Measurements from ENCODE around the gene PSMD13.

PSMD13 gene

DNA sequence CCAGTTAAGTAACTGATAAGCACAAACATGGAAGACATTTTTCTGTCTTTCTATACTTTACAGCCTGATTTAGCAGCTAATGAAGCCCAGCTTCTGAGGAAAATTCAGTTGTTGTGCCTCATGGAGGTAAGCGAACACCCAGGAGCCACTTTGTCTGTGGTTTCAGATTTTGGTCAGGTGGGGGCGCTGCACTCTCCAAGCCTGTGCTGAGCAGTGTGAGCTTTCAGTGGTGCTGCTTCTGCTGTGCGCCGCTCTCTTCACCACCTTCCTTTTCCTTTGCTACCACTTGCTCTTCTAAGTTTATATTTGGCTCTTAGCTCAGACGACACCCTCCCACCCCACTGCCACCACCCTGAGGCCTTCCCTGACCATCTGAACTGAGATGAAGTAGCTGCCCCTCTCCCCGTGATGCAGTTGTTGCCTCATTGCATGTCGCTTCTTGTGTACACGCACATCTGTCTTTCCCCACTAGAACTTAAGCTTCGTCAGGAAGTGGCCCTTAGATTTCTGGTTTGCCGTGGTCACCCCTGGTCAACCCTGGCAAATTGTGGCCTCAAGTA, 14.0 kb downstream of the PSMD13 start:
- peak; percentile 81 to 86 for DNase-seq

DNA sequence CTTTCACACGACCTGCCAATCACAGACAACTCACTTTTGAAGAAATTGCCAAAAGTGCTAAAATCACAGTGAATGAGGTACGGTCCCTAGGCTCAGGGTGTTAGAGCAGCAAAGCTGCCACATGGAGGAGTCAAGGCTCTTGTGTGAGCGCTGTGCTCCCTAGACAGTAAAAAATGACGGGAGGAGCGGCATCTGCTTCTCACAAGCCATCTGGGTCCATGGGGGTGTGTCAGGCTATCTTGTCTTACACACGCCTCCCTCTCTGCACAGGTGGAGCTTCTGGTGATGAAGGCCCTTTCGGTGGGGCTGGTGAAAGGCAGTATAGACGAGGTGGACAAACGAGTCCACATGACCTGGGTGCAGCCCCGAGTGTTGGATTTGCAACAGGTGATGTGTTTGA, 14.8 kb downstream of the PSMD13 start:
- DNase-seq: no peak

DNA sequence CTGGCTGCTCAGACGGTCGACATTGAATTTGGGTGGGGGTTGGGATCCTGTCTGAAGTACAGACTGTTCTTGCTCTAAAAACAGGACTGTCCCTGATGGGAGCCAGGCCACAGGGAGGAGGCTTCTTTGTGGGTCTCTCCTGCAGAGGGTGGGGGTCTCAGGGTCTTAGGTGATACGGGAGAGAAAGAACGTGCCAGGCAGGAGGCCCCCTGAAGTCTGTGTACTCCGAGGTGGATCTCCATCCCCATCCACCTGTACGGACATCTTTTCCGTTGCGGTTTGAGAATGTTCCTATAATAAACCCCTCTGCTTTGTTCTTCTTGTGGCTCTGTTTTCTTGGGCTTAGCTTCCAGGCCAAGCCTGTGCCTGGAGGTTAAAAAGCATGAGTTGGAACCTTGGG, 15.9 kb downstream of the PSMD13 start:
- DNase-seq: no peak

DNA sequence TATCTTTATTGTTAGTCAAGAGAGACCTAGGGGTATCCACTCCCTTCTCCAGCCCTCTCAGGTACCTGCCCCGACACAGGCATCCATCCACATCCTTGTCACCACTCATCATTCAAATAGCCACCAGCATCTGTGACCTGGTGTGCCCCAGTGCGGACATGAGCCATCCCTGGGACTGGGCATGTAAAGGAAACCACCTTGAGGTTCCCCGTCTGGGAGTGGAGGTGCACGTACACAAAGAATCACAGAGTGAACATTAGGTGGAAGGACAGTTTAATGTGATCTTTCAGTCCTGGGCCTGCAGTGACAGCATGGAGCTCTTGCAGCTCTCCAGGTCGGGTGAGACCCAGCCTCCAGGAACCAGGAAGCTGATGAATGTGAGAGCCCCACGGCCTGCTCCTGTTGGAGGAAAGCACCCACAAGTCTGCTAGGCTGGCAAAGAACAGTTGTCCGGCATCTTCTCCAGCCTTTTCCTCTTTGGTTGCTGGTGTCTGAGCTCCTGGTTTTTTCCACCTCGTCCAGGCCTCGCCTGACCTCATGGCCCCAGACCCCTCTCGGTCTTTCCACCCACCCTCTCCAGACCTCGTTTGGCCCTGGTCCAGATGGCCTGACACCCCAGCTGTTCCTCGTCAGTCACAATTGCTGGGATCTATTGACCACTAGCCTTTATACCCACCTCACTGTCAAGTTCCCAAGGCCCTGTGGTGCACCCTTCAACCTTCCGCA, 16.5 kb downstream of the PSMD13 start:
- DNase-seq: no peak

DNA sequence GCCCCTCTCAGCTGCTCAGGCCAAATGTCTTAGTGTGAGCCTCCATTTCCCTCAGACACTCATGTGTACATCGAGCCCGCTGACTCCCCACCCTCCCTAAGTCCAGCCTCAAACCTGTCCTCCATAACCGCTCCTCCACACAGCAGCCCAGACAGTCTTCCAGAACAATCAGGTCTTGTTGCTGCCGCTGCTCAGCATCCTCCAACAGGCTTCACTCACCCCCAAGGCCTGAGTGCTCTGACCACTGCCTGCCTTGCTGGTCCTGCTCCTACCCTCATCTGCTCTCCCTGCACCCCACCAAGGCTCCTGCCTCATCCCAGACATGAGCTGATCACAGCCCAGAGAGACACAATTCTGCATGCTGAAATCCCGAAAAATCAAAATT, 17.1 kb downstream of the PSMD13 start:
- DNase-seq: no peak

DNA sequence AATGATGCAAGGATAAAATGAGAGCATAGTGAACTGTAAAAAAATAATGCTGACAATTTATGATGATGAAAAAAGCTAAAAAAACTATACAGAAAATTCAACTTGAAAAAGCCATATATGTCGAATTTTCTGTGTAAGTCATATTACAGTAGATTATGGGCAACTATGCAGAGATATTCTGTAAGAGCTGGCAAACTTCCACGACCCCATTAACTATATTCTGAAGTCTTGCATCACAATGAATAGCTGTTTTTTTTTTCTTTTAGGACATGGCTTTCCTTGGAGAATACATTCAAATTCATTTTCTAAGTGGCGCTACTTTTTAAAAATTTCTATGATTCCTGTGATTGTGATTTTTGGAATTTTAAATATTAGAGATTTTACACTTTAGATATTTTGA, 18.4 kb downstream of the PSMD13 start:
- DNase-seq: no peak

DNA sequence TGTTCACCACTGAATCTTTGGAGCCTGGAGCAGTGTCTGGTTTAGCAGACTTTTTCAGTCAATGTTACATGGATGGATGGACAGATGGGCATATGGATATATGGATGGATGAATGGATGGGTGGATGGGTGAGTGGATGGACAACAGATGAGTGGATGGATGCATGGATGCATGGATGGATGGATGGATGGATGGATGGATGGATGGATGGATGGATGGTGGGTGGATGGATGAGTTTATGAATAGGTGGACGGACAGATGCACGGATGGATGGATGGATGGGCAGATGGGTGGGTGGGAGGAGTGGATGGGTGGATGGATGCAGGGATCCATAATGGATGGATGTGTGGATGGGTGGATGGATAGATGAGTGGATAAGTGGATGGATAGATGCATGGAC, 19.0 kb downstream of the PSMD13 start:
- DNase-seq: no peak

DNA sequence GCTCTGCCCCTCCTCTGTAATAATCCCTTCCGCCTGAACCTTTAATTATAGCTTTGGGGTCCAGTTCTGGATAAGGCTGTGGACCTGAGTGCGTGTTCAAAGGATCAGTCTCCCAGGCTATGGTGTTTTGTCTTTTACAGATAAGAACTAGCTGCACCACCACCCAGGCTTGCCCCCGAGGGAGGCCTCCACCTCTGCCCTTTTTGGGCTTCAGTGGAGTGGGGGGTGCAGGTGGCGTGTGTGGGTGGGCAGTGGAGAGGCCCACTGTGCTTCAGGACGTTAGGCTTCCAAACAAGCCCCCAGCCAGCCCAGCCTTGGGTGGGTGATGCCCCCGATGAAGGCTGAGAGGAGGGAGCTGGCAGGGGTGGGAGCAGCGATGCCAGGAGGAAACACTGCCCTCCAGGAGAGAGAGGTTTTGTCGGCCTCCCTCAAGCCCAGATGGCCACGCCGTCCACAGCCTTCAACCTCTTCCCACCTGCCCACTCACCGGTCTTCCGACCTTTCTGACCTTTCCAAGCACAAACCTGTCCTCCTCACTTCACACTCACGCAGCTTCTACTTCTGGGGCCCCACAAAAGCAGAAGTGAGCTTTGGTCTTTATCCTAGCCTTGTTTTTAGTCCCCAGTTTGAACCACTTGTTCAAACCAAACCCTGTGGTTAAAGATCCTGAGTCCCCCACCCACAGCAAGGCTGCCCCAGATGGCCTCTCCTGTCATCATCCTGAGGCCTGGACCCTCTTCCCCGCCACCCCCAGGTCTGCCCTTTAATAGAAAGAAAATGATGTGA, 20.4 kb downstream of the PSMD13 start:
- no peak for DNase-seq

DNA sequence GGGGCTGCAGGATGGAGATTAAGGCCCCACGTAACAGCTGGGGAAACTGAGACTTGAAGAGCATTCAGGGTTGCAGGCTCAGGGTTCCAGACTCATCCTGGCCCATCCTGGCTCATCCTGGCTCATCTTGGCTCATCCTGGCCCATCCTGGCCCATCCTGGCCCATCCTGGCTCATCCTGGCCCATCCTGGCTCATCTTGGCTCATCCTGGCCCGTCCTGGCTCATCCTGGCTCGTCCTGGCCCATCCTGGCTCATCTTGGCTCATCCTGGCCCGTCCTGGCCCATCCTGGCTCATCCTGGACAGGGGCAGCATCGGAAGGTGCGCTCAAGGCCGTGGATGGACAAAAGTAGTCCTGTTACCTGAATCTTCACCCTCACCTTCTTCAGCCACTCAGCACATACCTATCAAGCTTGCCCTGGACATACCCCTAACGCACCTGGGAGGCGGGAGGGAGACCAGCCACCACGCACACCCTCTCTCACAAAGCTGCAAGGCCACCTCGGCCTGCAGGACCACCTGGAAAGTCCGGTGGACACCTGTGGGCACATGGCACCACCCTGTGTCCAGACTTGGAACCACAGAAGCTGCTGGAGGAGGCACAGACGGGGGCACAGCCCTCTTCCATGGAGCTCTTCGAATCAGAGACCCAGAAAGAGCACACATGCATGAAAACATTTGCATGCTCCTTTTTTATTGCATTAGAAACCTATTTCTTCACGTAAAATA, 21.2 kb downstream of the PSMD13 start:
- DNase-seq: no peak

DNA sequence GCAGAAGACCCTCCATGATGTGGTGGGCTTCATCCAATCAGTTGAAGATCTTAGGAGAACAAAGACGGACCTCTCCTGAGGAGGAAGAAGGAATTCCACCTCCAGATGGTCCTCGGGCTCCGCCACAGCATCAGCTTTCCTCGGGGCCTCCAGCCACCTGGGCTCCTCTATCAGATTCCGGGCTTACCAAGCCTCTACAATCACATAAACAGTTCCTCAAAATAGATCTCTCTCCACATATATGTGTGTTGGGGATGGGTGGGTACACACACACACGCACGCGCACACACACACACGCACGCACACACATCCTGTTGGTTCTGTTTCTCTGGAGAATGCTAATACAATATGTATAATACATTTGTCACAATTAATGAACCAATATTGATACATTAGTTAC, 22.6 kb downstream of the PSMD13 start:
- no peak for DNase-seq

DNA sequence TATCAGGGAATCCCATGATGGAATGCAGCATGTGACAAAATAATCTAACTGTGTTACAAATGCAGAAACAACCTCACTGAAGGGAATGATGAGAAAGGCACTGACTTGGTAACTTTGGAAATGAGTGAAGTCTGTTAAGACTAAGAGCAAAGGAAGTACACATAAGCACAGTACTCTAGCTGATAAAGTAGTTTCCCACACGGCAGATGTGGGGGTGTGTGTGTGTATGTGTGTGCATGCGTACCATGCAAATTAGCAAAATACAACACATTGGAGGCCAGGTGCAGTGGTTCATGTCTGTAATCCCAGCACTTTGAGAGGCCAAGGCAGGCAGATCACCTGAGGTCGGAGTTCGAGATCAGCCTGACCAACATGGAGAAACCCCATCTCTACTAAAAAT, 24.8 kb downstream of the PSMD13 start:
- no peak for DNase-seq

DNA sequence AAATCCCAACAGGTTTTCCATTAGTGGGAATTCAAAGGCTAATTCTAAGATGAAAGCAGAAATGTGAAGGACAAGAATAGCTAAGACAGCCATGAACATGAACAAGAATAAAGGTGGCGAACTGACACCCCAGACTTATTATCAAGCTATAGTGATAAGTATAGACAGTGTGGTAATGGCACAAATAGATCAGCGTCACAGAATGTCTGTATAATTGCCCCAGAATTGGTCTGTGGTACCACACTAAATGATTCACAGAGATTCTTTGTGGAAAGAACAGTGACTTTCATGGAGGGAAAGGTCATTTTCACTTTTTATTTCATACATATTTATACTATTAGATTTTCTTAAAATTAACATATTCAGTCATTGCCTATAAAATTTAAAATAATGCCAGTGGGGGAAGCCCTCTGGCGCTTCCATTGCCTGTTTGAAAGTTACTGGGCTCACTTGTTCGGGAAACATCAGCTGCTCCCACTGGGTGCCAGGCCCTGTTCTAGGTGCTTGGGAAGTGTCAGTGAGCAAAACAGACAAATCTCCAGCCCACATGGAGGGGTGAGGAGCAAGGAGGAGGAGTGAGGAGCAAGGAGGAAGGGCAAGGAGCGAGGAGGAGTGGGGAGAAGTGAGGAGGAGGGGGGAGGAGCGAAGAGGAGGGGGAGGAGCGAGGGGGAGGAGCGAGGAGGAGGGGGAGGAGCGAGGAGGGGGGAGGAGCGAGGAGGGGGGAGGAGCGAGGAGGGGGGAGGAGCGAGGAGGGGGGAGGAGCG, 30.1 kb downstream of the PSMD13 start:
- DNase-seq: peak; percentile 44 to 51

DNA sequence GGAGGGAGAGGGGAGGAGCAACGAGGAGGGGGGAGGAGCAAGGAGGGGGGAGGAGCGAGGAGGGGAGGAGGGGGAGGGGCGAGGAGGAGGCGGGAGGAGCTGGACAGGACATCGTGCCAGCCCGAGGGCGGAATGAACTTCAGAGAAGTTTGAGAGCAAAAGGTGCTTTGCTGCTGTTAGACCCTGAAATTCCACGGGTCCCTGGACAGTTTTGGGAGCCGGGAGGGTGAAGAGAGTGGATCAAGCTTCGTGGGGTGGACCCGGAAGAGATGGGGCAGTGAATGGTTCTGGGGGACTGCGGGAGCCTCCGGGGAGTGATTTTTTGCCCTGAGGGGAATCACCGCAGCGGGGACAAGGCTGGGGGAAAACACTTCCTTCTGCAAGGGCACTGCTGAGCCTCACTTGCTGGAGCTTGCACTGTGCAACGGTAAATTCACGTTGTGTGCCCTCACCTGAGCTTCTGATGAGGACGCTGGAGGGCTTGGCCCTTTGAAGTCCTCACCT, 30.8 kb downstream of the PSMD13 start:
- DNase-seq: peak; percentile 55 to 67

DNA sequence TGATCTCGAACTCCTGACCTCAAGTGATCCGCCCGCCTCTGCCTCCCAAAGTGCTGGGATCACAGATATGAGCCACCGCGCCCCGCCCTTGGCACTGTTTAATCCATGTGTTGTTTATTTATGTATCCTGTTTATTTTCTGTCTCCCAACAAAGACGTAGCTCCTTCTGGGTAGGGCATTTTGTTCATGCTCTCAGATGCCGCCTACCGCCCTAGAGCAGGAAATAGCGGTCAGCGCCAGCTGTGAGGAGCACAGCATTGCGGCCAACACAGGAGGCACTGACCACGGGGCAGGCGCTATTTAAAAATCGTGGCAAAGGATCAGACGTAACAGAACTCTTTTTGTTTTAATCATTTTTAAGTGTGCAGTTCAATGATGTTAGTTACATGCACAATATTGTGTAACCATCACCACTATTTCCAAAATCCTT, 32.0 kb downstream of the PSMD13 start:
- peak; percentile 39 to 51 for DNase-seq

DNA sequence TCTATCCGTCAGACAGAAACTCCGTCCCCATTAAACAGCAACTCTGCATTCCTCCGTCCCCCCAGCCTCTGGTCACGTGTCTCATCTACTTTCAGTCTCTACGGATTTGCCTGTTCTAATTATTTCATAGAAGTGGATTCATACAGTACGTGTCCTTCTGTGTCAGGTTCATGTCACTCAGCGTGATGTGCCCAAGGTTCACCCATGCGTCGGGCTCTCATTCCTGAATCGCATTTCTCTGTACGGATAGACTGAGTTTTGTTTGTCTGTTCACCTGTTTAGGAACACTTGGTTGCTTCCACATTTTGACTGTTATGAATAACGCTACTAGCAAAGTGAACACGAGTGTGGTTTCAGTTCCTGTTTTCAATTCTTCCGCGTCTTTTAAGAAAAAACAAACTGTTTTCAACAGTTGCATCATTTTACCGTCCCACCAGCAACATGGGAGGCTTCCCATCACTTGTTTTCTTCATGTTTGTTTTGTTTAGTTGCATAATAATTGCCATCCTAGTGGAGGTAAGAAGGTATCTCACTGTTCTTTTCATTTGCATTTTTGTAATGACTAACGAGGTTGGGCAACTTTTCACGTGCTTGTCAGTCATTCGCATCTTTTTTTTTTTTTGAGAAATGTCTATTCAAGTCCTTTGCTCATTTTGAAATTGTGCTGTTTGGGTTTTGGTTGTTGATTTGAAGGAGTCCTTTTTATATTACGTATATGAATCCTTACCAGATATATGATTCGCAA, 32.5 kb downstream of the PSMD13 start:
- DNase-seq: peak; percentile 45 to 63

DNA sequence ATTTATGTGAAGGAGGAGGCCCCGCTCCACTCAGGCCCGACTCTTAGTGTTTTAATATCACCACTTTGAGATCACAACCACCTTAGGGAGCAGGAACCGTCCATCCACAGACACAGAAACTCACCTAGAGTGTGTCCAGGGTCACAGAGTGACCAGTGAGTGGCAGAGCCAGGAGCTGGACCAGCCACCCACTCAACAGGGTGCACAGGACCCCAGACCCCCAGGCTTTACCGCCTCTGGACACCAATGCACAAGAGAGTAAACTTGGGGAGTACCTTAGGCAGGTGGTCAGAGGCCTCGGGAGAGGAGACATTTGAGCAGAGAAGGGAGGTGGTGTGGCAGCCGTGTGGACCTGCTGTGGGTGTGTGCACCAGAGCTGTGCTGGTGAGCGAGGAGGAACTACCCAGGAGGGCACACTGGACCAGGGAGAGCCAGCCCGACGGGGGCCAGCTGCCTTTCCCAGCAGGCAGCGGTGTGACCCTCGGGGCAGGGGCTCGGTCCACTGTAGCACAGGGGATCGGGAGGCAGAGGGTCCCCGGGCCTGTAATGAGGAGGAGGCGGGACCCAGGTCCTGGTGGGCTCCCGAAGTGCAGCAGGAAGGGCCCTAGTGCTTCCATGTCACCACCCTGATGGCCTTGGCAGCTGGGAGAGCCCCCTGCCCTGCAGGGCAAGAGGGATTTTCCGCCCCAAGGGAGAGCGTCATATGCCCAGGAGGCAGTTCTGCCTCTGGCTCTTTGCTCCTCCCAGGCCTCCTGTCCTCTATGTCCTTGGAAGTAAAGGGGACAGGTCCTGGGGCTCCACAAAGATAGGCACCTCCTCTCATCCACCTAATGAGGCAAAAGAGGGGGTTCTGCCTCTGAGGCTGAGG, 33.9 kb downstream of the PSMD13 start:
- DNase-seq: no peak

DNA sequence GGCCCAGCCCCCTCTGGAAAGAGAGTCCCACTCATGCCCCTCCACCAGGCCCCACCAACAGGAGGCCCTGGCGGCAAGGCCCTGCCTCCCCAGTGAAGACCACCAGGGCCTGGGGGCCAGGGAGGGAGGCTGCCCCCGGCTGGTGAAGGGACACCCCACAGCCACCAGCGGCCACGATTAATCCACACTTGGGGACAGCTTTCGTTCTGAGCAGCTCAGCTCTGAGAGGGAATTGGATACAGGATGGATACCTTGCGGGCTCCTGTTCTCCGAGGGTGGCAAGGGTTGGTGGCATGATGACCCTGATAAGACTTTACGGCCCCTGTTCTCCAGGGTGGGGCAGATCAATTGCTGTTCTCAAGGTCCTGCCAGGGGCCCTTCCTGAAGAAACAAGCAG, 34.5 kb downstream of the PSMD13 start:
- no peak for DNase-seq

DNA sequence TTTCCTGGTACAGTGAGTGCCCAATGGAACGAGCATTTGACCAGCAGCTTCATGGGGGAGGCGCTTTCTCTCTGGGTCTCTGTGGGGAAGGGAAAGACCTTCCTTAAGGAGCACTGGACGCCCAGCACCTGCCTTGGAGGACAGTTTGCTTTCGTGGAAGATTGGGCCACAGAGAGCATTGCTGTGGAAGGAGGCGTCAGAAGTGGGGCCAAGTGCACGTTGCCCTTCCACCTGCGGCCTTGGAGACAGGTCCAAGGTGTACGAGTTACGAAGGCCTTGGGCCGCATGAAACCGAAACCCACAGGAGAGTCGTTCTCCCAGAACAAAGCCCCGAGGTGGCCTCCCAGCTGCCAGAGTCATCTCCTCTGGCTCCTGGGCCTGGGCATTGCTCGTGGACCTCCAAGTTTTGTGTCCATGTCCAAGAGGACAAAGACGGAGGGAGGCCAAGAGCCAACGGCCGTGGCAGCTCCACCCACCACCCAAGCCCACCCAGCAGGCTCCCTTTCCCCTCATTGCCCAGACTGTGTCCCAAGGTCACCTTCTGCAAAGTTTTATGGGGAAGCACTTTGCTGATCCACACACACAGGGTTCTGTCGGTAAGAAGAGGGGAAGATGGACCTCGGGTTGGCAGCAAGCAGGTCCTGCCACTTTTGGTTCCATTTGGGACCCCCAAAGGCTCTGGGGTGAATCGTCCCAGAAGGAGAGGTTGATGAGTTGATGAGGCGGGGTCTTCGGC, 35.6 kb downstream of the PSMD13 start:
- no peak for DNase-seq

DNA sequence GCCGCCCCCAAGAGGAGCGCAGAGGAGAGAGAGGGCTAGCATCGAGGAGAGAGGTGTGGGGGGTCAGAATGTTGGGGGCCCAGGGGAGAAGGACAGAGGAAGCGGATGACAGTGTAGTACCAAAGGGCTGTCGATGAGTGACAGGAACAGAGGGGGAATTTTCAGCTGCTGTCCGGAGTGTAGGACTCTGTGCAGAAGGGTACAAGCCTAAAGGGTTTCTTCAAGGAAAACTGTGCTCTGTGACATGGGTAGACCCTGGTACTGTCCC, 36.1 kb downstream of the PSMD13 start:
- no peak for DNase-seq

DNA sequence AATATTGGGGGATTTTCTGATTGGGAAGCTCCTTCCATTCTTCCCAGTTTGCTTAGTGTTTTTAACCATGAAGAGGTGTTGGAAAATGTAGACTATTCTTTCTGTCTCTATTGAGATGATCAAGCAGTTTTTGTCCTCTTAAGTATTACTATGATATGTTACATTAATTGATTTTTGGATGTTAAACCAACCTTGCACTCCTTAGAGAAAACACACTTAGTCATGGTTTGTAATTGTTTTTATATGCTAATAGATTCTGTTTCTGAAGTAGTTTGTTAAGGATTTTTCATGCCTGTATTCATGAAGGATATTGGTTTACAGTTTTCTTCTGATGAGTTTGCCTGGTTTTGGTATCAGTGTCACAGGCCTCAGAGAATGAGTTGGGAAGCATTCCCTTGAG, 39.4 kb downstream of the PSMD13 start:
- no peak for DNase-seq

Data from activated CD4-positive, alpha-beta T cell treated with anti-CD3 and anti-CD28 coated beads, Interleukin-2, amount 50 U/mL, for 48 hours (primary cell).